Large intestine (tissue), 3 donors: ENCODE results near the gene MOGAT3. TPM values are rescaled to one million over a fixed set of nuclear protein-coding genes. Genes with fewer than 3 reads are reported as not detected.

ENCODE experiments used
- DNase-seq, 2 donors: peaks; one replicate each; pipeline versions ENCODE4 v3.0.0 to v3.0.0-alpha.2; 2013
- H3K27ac ChIP-seq: one replicate; pipeline ENCODE4 v1.5.1; 2013; ENCODE audit warnings: low read length
- H3K27me3 ChIP-seq: 2 replicates; pipeline ENCODE4 v1.6.1; 2013; ENCODE audit warnings: low read length; ENCODE audit not compliant: control insufficient read depth, insufficient read depth
- H3K36me3 ChIP-seq: 2 replicates; pipeline ENCODE4 v1.6.1; 2013; ENCODE audit warnings: low read length; ENCODE audit not compliant: control insufficient read depth, insufficient read depth
- H3K4me1 ChIP-seq: one replicate; pipeline ENCODE4 v1.6.1; 2013; ENCODE audit warnings: low read length; ENCODE audit not compliant: control insufficient read depth, insufficient read depth
- H3K4me3 ChIP-seq: one replicate; pipeline ENCODE4 v1.5.1; 2013; ENCODE audit warnings: low read length
- H3K9me3 ChIP-seq: one replicate; pipeline ENCODE4 v1.6.1; 2013; ENCODE audit warnings: mild to moderate bottlenecking, low read depth, low read length, moderate library complexity; ENCODE audit not compliant: control insufficient read depth
- WGBS: methylation state at CpG from one replicate; pipeline ENCODE4 v1.1.5; 2013; ENCODE audit warnings: low lambda C conversion rate; ENCODE audit not compliant: insufficient coverage; 5-methylcytosine and 5-hydroxymethylcytosine counted together
- polyA plus RNA-seq: library from polyadenylated mRNA; unstranded; fragments of 120-200 nt; gene quantifications from one replicate; pipeline ENCODE4 v1.2.1, GENCODE V29; 2013

The MOGAT3 gene
- polyA plus RNA-seq, 1 donor, result 72.1 TPM

DNA sequence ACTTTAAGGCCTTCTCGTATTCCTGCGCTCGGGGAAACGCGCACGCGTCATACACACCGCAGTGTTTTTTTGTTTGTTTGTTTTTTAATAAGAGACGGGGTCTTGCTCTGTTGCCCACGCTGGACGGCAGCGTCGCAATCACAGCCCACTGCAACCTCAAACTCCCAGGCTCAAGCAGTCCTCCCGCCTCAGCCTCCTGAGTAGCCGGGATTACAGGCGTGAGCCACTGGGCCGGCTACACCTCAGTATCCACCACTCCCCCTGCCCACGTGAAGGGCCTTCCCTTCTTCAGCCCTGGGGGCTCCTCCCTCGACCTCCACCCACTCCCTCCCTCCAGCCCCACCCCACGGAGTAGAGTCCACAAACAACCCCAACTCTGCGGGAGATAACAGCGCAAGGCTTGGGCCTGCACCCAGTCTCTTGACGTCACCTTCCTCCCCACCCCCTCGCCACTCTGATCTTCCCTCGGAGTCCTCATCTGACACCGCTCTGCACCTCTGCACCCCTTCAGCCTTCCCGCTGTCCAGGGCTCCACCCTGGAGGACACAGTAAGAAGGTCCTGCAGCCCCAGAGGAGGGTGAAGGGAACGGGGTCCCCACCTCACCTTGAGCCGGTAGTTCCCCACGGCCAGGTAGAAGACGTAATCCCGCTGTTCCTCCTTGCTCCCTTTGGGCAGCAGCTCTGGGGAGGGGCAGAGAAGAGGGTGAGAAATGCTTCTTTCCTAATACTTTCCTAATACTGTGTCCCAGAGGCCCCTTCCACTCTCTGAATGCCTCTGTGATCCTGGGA, 39.6 kb upstream of the MOGAT3 start:
- Histone ChIP-seq H3K4me3 (no peak overlapping the region), H3K9me3 (no peaks in the 10 kb centered on the region), H3K36me3 (peaks cover 32% of the 10 kb centered on the region), H3K27ac (peak overlapping the region; percentile 46), H3K4me1 (peaks cover 66% of the 10 kb centered on the region), H3K27me3 (no peaks in the 10 kb centered on the region)
- WGBS, result no CpG with 5 or more reads among the region's 32 CpGs
- DNase-seq, result peak; percentile 83 to 92

- Histone ChIP-seq H3K36me3 (peaks cover 32% of the 10 kb centered on the region), H3K4me3 (no peak overlapping the region), H3K4me1 (peaks cover 68% of the 10 kb centered on the region)
These were observed 39.0 kb upstream of the MOGAT3 start for GRCh38 chr7:101239951-101240220.

DNA sequence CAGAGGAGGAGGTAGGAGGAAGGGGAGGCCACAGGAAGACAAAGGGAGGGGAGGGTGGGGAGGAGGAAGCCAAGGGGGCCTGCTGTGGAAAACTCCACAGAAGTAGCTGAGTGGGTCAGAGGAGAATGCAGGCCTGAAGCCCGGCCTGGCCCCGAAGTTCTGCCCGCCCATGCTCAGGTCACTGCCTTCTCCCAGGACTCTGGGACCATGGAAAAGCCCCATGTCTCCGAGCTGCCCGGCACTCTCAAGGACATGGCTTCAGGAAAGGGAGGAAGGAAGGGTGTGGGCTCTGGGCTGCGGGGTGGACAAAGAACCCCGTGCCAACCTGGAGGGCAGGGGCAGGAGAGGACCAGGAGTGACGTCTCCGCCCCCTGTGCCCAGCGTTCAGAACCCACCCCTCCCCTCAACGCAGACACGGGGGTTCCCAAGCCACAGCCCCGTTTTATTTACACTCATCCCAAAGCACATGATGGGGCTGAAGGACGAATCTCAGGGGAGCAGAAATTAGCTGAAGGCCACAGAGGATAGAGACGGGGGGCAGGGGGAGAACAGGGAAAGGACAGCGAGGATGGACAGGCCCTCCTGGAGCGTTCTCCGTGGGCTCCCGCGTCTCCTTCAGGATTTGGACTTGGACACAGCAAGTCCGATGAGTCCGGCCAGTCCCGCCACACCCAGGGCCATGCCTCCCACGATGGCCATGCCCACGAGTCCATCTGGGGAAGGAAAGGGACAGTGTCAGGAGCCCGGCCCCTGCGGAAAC, 38.5 kb upstream of the MOGAT3 start:
- H3K36me3 ChIP-seq, result peaks cover 32% of the 10 kb centered on the region
- peak in 1 of 2 donors; percentile 14 for DNase-seq
- H3K27ac ChIP-seq, result peak overlapping the region; percentile 85
- no CpG with 5 or more reads among the region's 27 CpGs for WGBS
- H3K4me1 ChIP-seq, result peaks cover 71% of the 10 kb centered on the region
- H3K27me3 ChIP-seq, result no peaks in the 10 kb centered on the region
- H3K9me3 ChIP-seq, result no peaks in the 10 kb centered on the region
- H3K4me3 ChIP-seq, result no peak overlapping the region

More at GRCh38 chr7:101239951-101240220, 39.0 kb upstream of the MOGAT3 start:
- DNase-seq, result no peak
- WGBS, result no CpG with 5 or more reads among the region's 9 CpGs
- H3K27ac ChIP-seq, result no peak overlapping the region
- H3K9me3 ChIP-seq, result no peaks in the 10 kb centered on the region
- no peaks in the 10 kb centered on the region for H3K27me3 ChIP-seq

- H3K27ac ChIP-seq, result peak overlapping the region; percentile 85
- H3K9me3 ChIP-seq, result no peaks in the 10 kb centered on the region
- H3K36me3 ChIP-seq, result peaks cover 30% of the 10 kb centered on the region
- H3K4me1 ChIP-seq, result peaks cover 74% of the 10 kb centered on the region
- 0% methylated on average over 2 of the region's 28 CpGs for WGBS
- peak in 1 of 2 donors; percentile 82 for DNase-seq
- no peak overlapping the region for H3K4me3 ChIP-seq
- no peaks in the 10 kb centered on the region for H3K27me3 ChIP-seq
These were observed 37.7 kb upstream of the MOGAT3 start for GRCh38 chr7:101238226-101239182.

DNA sequence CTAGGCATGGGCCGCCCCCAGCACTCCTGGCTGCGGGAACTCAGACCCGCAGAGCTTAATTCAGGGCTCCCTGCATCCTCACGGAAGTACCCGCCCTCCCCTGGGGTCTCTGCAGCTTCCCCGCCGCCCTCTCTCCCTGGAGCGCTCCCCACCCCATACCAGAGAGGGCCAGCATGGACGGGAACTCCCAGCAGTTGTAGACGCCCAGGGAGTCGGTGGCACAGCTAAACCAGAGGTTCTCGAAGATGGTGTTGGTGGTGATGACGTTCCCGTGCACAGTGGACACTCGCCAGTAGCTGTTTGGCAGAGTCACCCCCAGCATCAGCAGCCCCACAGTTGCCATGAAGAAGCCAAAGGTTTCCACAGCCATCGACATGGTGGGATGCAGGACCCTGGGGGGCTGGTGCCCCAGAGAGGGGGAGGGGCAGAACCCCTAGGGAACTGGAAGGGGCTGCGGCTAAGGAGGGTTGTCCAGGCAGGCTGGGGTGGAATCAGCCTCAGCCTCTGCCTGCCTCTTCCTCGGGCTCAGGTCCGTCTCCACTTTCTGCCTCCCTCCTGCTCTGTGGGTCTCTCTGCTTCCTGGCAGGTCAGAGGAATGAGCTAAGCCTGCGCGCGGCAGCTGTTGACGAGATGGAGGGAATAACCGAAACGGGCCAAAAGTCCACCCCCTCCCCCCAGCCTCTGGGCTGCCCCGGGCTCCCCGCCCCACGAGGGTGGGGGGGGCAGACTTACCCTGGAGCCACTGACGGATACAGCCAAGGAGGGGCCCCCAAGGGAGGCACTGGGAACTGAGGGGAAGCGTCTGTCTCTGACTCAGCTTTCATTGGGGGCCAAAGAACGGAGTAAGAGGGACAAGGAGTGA, 36.6 kb upstream of the MOGAT3 start, which contains the start of gene CLDN15:
Gene CLDN15 (minus strand): TSS at position 597 of the 862 bp plus-strand sequence. CDS start 221 bp downstream, at position 376.
- Histone ChIP-seq H3K4me1 (peaks cover 82% of the 10 kb centered on the region), H3K36me3 (peaks cover 28% of the 10 kb centered on the region), H3K4me3 (peak within 1 kb of the TSS; percentile 48), H3K27ac (peak within 1 kb of the TSS; percentile 85), H3K9me3 (no peaks in the 10 kb centered on the region), H3K27me3 (no peaks in the 10 kb centered on the region)
- no CpG with 5 or more reads among the region's 31 CpGs for WGBS
- DNase-seq, result peak; percentile 94 to 98

GRCh38 chr7:101236292-101236835, 35.5 kb upstream of the MOGAT3 start:
- H3K4me1 ChIP-seq, result peaks cover 91% of the 10 kb centered on the region
- no peaks in the 10 kb centered on the region for H3K27me3 ChIP-seq
- H3K36me3 ChIP-seq, result peaks cover 28% of the 10 kb centered on the region
- peak overlapping the region; percentile 48 for H3K4me3 ChIP-seq
- H3K9me3 ChIP-seq, result no peaks in the 10 kb centered on the region
- peak overlapping the region; percentile 85 for H3K27ac ChIP-seq
- WGBS, result no CpG with 5 or more reads among the region's 21 CpGs
- DNase-seq, result peak in 1 of 2 donors; percentile 51

GRCh38 chr7:101235522-101235921, 34.7 kb upstream of the MOGAT3 start:
- Histone ChIP-seq H3K27ac (peak overlapping the region; percentile 85), H3K36me3 (peaks cover 22% of the 10 kb centered on the region), H3K9me3 (no peaks in the 10 kb centered on the region), H3K4me3 (peak overlapping the region; percentile 48), H3K27me3 (no peaks in the 10 kb centered on the region), H3K4me1 (peaks cover 89% of the 10 kb centered on the region)
- WGBS, result no CpG with 5 or more reads among the region's 9 CpGs
- peak; percentile 88 to 96 for DNase-seq

GRCh38 chr7:101235050-101235449, 34.2 kb upstream of the MOGAT3 start:
- H3K27me3 ChIP-seq, result no peaks in the 10 kb centered on the region
- no peak for DNase-seq

GRCh38 chr7:101234636-101235035, 33.8 kb upstream of the MOGAT3 start:
- DNase-seq, result peak in 1 of 2 donors; percentile 67
- Histone ChIP-seq H3K27me3 (no peaks in the 10 kb centered on the region), H3K9me3 (no peaks in the 10 kb centered on the region), H3K4me3 (no peak overlapping the region), H3K4me1 (peaks cover 80% of the 10 kb centered on the region), H3K36me3 (peaks cover 14% of the 10 kb centered on the region), H3K27ac (peak overlapping the region; percentile 57)
- no CpG with 5 or more reads among the region's 5 CpGs for WGBS

More at GRCh38 chr7:101235050-101235449, 34.2 kb upstream of the MOGAT3 start:
- no peaks in the 10 kb centered on the region for H3K9me3 ChIP-seq
- H3K4me3 ChIP-seq, result peak overlapping the region; percentile 3
- peaks cover 18% of the 10 kb centered on the region for H3K36me3 ChIP-seq
- H3K4me1 ChIP-seq, result peaks cover 85% of the 10 kb centered on the region
- peak overlapping the region; percentile 57 for H3K27ac ChIP-seq
- no CpG with 5 or more reads among the region's 11 CpGs for WGBS
